HG03571 (cell line): ENCODE results near the gene RSPH1.

Experiments
- ATAC-seq: cut with Tn5 transposase; IDR thresholded peaks from one replicate; pipeline ENCODE4 v1.9.1; 2021; ENCODE audit not compliant: unreplicated experiment

RSPH1 gene

DNA sequence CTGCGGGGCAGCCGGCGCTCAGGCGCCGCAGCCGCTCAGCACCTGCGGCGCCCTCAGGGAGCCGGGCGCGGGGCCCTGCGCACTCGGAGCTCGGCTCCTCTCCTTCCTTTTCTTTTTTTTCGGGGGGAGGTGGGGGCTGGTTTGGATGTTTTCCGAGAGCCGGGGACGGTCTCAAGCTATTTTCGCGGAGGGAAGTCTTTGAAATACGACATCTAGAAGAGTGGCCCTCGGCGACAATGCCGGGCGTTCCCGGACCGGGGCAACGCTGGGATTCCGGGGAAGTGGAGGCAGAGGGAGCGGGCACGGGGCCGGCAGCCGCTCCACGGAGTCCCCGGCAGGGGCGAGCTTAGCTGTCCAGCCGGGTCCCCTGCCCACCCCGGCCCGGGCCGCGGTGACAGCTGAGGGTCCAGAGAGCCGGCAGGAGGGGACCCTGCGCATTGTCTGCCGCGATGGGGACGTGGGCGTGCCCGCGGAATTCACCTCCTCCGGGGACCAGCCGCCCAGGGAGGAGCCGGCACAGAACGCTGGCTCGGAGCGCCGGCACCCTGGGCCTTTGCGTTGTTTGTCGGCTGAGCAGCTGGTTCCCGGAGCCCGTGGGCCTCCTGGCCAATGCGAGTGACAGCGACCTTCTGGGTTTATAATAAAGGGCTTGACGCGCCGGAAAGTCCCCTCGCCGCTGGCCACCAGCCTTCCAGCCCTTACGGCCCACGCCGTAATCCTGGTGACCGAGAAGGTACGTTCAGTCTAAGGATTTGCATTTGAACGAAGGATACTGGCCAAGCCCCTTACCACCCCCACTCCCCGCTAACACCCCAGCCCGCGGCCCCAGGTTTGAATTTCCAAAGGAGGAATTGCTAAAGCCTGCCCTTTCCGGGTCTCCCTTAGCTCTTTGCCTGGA, 18.2 kb upstream of the RSPH1 start:
- peak; percentile 28 for ATAC-seq

DNA sequence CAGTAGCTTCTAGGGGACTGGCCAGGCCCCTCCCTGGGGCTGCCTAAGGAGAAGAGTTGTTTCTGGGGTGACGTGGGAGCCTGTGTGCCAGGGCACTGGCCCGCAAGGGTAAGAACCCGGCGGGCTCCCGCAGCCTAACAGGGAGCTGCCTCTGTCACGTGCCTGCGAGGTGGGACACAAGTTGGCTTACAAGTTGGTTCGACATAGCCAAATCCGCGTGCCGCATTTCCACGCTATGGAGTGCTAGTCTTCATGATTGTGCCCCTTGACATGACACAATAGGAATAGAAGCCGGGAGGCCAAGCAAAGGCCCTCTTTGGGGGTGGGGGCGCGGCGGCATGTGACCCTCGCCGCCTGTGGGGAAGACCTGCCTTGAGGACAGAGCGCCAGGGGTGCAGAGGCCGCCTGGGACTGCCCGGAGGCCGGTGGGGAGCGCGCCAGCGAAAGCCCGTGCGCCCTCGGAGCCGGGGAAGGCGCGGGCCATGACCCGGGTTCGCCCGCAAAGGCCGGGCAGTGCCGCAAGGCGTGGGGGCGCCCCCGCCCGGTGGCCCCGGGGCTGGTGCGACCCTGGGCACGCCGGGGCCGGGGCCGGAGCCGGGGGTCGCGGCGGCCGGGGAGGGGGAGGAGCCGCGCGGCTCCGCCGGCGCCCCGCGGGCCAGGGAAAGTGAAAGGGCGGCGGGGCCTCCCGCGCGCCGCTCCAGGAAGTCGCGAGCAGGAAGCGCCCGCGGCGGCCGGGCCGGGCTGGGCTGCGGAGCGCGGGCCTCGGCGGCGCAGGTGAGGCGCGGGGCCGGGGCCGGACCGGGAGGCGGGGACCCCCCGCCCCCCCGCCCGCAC, 17.3 kb upstream of the RSPH1 start, which contains the start of gene SLC37A1:
SLC37A1 (plus strand) TSS at position 702 of the 834 bp plus-strand sequence. CDS start 4,603 bp downstream, outside the sequence.
- peak; percentile 67 for ATAC-seq

DNA sequence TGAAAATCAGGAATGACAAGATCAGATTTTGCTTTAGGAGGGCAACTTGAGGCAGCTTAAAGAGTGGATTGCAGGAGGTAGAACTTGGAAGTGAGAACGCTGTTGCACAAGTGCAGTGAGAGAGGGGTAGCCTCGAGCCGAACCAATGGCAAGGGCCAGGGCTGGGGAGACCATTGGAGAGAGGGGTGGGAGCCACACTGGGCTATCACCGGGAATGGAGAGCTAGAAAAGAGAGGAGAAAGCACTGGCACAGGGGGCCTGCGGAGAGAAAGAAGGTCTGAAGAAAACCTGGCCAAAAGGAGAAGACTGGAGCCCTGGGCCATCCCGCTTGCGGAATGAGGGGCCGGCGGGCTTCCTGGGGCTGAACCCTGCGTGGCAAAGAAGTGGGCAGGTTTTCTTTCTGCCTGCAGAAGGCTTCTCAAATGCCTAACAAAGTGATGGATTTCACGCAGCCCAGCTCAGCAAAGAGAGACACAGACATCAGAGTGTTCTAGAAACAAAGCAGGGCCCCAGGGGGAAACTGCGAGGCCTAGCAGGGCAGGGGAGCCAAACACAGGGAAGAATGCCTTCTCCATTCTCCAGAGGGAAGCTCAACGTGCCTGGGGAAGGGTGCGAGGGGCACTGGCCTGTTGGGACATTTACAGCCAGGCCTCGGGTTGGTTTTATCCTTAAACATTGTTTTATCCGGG, 16.5 kb upstream of the RSPH1 start:
- no peak for ATAC-seq

DNA sequence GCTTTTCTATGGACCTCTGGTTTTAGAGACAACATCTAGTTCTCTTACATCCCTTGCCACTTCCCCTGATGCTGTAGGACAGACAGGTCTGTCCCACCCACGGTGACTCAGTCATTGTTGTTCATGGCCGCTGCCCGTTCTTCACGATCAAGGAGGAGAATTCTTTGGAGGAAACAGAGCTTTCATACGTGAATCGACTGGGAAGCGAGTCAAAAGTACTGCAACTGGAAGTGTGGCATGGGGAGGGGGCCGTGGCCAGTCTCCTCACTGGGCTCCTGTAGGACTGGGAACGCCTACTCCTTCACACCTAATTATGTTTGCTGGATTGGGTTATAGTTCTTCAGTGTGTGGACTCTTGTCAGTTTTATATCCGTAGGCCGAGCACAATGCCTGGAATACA, 13.2 kb upstream of the RSPH1 start:
- ATAC-seq = no peak

DNA sequence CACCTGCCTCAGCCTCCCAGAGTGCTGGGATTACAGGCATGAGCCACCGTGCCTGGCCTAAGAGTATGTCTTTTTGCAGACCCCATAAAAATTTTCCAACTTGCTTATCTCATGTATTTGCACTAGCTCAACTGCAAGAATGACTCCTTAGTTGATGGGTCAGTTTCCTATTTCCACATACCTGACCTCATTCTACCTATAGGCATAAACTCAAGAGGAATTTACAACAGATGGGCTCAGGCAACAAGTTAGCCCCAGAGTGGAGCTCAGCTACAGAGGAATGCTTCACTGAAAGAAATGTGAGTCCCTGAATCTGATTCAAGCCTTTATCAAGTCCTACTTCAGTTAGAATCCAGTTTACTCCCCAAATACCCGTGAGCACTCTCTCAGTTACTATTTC, 12.3 kb upstream of the RSPH1 start:
- no peak for ATAC-seq

DNA sequence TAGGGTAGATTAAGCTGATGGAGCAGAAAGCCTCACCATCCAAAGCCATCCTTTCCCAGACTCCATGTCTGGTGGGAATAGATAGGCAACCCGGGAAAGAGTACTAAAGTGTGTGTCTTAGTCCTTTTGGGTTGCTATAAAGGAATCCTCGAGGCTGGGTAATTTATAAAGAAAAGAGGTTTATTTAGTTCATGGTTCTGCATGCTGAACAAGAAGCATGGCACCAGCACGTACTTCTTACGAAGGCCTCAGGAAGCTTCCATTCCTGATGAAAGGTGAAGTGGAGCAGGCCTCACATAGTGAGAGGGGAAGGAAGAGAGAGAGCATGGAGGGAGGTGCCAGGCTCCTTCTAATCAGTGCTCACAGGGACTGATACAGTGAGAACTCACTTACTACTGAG, 11.4 kb upstream of the RSPH1 start:
- ATAC-seq = no peak

DNA sequence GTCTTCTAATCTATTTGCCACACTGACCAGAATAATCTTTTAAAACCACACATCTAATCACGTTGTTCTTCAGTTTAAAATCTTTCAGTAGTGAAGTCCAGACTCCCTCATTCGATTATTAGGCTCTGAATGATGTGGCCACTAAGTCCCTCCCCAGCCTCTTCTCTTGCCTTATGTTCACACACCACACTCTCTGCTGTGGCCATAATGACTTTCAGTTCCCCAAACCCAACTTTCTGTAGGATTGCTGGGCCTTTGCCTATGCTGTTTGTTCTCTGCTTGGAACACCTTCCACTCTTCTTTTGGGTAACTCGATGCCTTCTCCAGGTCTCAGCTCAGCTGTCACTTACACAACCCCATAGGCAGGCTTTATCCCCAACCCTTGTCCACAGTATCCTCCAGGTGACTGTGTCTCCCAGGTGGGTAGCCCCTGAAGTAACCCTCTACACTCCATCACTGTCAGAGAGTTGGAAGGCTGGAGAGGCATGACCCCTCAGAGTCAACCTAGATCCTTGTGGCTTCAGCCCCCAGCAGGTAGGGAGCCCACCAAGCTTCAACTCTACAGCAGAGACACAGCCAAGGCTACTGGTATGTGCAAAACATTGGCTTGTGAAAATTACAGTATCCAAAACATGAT, 9.2 kb upstream of the RSPH1 start:
- ATAC-seq = peak; percentile 83

DNA sequence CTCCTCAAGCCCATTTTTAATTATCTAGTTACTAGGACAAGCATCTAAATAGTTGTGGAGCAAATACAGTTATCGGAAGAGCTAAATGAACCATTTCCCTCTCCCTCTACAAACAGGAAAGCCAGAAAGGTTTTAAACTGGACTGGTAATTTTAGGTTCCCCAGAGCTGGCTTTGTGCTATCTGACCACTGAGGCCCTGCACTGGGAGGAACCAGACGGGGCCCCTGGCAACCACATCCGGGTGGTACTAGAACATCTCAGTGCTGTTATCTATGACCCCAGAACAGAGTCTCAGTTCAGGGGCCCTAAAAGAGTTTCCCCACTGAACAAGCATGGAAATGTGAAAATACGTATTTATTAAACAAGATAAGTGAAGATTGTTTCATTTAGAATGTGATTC, 7.7 kb upstream of the RSPH1 start:
- ATAC-seq = no peak

DNA sequence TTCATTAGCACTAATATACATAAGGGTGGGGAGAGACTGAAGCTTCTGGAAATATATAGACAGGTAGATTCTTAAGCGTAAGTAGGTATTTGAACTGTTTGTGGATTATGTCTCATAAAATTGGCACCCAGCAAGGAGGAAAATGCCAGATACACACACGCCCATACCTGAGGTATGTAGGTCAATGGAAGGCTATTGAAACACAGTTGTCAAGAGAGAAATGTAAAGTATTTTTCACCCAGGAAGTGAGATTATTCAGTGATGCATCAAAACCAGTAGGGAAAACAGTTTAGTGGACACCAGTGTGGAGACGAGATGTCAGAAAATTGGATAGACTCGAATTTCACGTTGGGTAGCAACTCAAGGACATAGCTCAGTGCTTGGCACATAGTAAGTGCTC, 4.7 kb upstream of the RSPH1 start:
- ATAC-seq = no peak

DNA sequence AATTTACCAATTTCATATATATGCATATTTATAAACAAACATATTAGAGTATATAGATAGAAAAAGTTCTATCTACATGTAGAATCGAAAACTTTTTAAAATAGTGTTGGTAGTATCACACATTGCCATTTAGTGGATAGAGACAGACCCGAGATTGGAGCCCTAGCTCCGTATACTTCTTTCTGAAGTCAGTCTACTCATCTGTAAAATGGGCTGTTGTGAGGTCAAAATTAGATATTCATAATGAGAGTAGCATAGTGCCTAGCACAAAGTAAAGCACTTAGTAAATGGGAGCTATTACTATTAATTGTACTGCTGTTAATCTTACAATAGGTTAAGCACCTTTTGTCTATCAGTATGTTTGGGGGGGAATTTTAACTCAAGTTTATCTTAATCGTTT, 4.2 kb upstream of the RSPH1 start:
- no peak for ATAC-seq

DNA sequence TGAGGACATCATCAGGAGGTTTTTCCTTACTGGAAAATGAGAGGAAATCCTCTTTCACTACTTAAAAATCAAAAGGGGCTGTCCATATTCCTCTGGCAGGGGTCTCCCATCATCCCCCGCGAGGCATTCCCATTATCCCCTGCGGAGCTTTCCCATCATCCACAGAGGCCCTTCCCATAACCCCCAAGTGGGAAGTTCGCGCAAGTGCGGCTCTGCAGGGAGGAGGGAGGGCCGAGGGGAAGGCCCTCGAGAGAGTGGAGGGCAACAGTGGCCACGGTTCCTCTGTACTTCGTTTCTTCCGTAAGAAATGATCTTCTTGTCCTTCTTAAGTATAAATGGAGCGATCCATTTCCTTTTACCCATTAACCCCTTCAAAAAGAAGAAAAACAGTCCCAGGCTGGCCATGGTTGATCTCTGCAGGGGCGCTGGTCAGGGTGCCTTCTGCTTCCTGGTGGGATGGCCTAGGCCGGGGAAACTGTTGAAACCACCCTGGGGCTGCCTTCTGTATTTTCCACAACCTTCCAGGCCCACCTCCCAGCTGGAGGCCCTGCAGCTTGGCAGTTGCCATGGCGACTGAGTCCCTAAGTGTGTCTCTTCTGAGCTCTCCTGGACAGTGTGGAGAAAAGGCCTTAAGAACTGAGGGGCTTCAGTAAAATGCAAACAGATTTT, 3.6 kb upstream of the RSPH1 start:
- ATAC-seq = no peak

DNA sequence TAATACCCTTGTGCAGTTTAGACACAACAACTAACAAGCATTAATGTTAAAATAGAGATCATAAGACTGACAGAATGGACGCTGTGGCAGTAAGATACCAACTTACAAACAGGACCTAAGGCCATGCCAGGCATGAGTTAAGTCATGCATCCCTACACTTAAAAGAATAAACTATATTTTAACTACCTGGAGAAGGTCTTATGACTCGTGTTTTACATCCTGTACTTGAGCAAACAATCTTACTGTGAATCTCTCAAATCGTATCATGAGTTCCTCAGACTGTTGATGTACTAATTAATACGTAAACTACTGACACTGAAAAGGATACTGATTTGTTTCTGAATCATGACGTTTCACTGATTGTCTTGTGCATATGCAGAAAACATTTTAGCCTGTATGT, 2.0 kb upstream of the RSPH1 start:
- no peak for ATAC-seq

DNA sequence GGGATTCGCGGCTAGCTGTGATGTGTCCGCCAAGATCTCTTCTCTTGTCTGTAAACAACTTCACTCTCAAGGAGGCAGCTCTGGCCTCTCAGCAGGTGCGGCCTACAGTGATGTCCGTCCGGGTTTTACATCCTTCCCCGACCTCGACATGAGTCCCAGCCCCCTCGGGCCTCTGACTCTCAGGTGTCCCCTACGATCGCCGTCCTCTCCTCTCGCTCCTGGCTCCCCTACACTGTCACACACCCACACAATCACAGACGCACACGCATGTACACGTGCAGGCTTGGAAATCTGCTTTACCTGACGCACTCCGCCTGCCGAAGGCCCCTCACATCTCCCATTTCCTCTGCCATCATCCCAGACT, 797 bp upstream of the RSPH1 start:
- ATAC-seq = no peak

DNA sequence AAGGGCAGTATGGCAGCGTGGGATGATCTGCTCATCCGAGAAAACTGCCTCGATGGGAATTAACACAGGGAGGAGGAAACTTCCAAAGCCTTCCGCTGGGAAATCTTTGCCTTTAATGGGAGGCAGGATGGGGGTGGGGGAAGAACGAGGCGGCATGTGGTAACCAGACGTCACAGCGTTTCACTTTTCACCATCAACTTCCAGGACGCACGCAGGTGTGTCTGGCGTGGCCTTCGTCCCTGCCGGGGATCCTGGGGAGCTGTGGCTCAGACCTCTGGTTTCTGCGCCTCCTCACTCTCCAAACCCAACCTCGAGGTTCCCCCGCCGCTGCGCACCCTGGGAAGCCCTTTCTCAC, 282 bp downstream of the RSPH1 start:
- ATAC-seq = no peak

DNA sequence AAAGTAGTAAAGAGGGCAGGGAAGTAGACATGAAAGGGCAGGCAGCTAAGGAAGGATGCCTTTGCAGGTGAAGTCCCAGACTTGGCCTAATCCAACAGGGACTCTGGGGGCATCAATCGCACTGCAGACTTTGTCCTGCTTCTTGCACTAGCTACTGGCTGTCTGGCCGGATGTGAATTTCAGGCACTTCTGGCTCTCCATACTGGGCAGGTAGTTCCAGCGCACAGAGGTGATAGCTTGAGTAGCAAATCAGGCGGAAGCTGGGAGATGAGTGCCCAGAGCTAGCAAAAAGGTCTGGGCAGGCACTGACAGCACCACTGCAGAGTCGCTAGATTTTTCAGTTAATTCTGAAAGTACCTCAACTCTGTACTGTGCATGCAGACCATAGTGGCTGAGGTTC, 997 bp downstream of the RSPH1 start:
- no peak for ATAC-seq

DNA sequence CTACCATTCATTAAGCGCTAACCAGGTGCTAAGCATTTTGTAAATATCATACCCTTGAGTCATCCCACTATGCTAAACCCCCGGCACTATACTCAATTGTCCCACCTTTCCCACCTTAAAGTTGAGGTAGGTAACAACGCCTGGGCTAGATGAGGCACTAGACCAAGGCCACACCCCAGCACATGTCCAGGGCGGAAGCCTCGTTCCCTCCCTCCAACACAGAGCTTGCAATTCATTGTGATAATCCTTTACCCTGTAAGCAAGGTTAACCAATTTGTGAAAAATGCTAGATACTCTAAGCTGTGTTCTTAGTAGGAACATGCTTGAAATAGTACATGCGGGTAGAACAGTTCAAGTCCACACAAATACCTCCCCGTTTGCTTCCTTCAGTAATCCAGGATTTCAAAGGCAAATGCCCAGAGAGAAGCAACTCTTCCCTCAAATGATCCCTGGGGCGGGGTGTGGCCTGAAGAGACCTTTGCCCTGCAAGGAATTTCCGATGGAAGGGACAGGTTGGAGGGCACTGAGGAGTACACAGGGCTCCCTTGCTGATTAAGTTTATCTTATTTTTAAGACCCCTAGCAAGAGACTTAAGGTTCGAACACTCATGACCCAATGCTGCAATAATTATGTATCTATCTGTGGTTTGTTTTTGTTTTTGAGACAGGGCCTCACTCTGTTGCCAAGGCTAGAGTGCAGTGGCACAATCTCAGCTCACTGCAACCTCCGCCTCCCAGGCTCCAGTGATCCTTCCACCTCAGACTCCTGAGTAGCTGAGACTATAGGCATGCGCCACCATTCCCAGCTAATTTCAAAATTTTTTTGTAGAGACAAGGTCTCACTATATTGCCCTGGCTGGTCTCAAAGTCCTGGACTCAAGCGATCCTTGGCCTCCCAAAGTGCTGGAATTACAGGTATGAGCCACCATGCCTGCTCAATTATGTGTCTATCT, 2.6 kb downstream of the RSPH1 start:
- no peak for ATAC-seq

DNA sequence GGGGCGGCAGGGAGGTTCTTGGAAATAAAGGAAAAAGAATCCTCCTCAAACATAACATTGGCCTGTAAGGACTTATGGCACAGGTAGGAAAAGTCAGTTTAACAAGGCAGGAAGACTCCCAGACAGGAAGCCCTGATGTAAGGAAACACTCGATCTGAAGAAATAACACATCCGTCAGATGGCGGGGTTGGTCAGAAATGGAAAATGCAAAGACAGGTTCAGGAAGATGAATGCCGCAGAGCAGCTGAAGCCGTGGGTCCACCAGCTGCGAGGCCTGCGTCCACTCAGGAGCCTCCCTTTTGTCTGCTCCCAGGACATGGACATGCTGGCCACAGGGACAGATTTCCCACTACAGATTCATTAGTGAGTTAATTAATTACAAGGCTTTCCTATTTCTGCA, 3.8 kb downstream of the RSPH1 start:
- no peak for ATAC-seq

DNA sequence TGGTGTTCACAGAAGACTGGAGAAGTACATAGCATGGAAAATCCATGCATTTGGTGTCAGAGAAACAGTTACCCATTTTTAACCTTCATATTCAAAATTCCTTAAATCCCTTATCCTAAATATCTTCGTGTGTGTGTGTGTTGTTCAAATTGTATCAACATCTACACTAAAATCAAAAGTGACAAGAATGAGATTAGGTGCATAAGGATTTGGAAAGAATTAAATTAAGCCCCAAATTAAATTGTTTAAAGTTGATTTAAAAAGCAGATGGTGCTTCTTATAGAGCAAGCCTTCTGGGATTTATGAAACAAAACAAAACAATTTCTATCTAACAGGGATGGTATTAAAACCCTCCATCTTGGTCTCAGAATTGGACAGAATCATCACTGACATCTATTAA, 4.7 kb downstream of the RSPH1 start:
- no peak for ATAC-seq

DNA sequence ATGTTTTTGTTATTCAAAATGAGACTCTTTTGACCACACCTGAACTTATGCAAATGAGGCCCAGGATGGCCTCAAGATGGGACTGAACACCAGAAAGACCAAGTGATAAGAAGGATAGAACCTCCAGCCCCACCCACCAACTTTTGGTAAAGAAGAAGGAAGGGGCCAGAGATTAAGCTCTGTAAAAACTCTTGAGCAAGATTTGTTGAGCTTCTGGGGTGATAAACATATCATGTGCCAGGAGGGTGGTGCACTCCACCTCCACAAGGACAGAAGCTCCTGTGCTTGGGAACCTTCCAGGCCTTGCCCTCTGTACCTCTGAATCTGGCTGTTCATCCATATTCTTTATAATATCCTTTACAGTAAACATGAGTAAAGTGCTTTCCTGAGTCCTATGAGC, 5.3 kb downstream of the RSPH1 start:
- no peak for ATAC-seq

DNA sequence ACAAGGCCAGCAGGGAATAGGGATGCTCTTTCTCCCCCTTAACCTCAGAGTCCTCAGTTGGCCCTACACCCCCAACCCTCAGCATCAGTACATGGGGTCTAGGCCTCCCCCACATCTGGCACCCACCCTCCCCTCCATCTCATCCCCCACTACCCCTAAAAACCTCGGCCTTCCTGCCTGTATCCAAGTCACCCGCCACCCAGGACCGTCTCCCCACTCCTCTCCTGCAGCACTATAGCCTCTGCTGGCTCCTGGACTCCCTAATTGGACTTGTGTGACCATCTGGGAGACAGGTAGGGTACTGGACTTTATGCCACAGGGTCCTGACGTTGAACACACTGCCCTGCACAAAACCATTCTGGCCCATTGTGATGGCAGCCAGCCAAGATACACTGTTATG, 6.0 kb downstream of the RSPH1 start:
- ATAC-seq = no peak
